GM12878 (cell line): Measurements from ENCODE around the gene KCNQ1. TPM values are rescaled to one million over a fixed set of nuclear protein-coding genes. Genes with fewer than 3 reads are reported as not detected.

Experiments
- ATAC-seq: fragments of 200-7000 bp; cut with Tn5 transposase; 3 replicates; pipeline ENCODE4 v1.9.1; 2020; ENCODE audit warnings: mild to moderate bottlenecking, moderate library complexity
- BruUV-seq: library from RNA; stranded (reverse); fragments of 400-500 nt; replicated peaks from 2 replicates; lab custom pipeline; 2021; lab: Mats Ljungman, UMichigan
- CTCF ChIA-PET: fragments of 300-600 bp; sonication (Branson Sonifier 250); formaldehyde crosslinking; extraction: SDS; loops from one replicate; lab custom pipeline; 2021; ENCODE audit warnings: inconsistent platforms; lab: Yijun Ruan, JAX
- POLR2A ChIA-PET: fragments of 350-600 bp; formaldehyde crosslinking; extraction: SDS; loops from one replicate; lab custom pipeline; 2021; ENCODE audit warnings: inconsistent platforms; lab: Charles Lee
- RAD21 ChIA-PET: fragments of 300-600 bp; sonication (Branson Sonifier 250); formaldehyde crosslinking; loops from one replicate; lab custom pipeline; 2023; ENCODE audit warnings: antibody characterized with exemption; ENCODE audit not compliant: unreplicated experiment; lab: Charles Lee
- SMC1A ChIA-PET: fragments of 300-600 bp; sonication (Branson Sonifier 250); formaldehyde crosslinking; loops from one replicate; lab custom pipeline; 2023; ENCODE audit not compliant: unreplicated experiment, uncharacterized antibody; lab: Charles Lee
- DNase-seq: peaks from one replicate; pipeline ENCODE4 v3.0.0-alpha.2; 2011; ENCODE audit warnings: low read depth, low spot score
- FAIRE-seq: peaks from 3 replicates; lab custom pipeline; 2011; peaks lifted over from hg19 to GRCh38; lab: Jason Lieb, UNC
- H2AFZ ChIP-seq: 2 replicates; pipeline ENCODE4 v1.6.0; 2011; ENCODE audit warnings: low read depth, low read length, control low read depth; ENCODE audit not compliant: control insufficient read depth
- H3K27ac ChIP-seq: 2 replicates; pipeline ENCODE4 v1.5.1; 2011; ENCODE audit warnings: control low read depth; ENCODE audit not compliant: control insufficient read depth, insufficient read depth
- H3K27me3 ChIP-seq, 2 experiments: replicated peaks in 1 of 2; 2 replicates each; pipeline versions ENCODE4 v1.6.0 to v1.6.1; 2011; ENCODE audit warnings: low read length in 1 of 2; ENCODE audit not compliant: control insufficient read depth in 2 of 2, insufficient read depth in 2 of 2
- H3K36me3 ChIP-seq, 2 experiments: 2 replicates each; pipeline ENCODE4 v1.5.1; 2011; ENCODE audit warnings: low read length in 1 of 2; ENCODE audit not compliant: control insufficient read depth in 2 of 2, insufficient read depth in 2 of 2
- H3K4me1 ChIP-seq: 2 replicates; pipeline ENCODE4 v1.6.1; 2011; ENCODE audit warnings: mild to moderate bottlenecking, low read length, moderate library complexity, mixed read lengths; ENCODE audit not compliant: control insufficient read depth, insufficient read depth
- H3K4me2 ChIP-seq: 2 replicates; pipeline ENCODE4 v1.6.0; 2011; ENCODE audit warnings: control low read depth; ENCODE audit not compliant: control insufficient read depth, insufficient read depth
- H3K4me3 ChIP-seq: fragments of 200-600 bp; sonication (generic); 2 replicates; pipeline ENCODE4 v1.5.1; 2016
- H3K79me2 ChIP-seq: 2 replicates; pipeline ENCODE4 v1.6.0; 2011; ENCODE audit warnings: low read length; ENCODE audit not compliant: control insufficient read depth, insufficient read depth
- H3K9ac ChIP-seq: 2 replicates; pipeline ENCODE4 v1.8.0; 2011; ENCODE audit warnings: low read length, control low read depth, mixed read lengths; ENCODE audit not compliant: control insufficient read depth, insufficient read depth
- H3K9me3 ChIP-seq: replicated peaks from 3 replicates; pipeline ENCODE4 v1.5.1; 2011; ENCODE audit warnings: mild to moderate bottlenecking, low read length; ENCODE audit not compliant: control insufficient read depth, insufficient read depth
- H4K20me1 ChIP-seq: 2 replicates; pipeline ENCODE4 v1.6.0; 2011; ENCODE audit not compliant: control insufficient read depth, insufficient read depth
- CEBPB ChIP-seq, 2 experiments: fragments of 150-350 bp in 1 of 2; IDR thresholded peaks; 2 replicates each; pipeline ENCODE4 v1.6.1; 2012 to 2014; ENCODE audit warnings: low read depth in 2 of 2, low read length in 2 of 2, borderline replicate concordance in 1 of 2, inconsistent platforms in 1 of 2
- CHD1 ChIP-seq: IDR thresholded peaks from 2 replicates; pipeline ENCODE4 v1.6.1; 2012; ENCODE audit warnings: low read depth, low read length, improper control_type of control experiment
- MTA2 ChIP-seq: fragments of 450-650 bp; IDR thresholded peaks from 2 replicates; pipeline ENCODE4 v1.6.1; 2016; ENCODE audit warnings: low read depth, mild to moderate bottlenecking, moderate library complexity
- NR2C1 ChIP-seq: fragments of 450-650 bp; IDR thresholded peaks from 2 replicates; pipeline ENCODE4 v1.6.1; 2017; ENCODE audit warnings: antibody characterized with exemption, mild to moderate bottlenecking, moderate library complexity
- PKNOX1 ChIP-seq: fragments of 450-650 bp; IDR thresholded peaks from 2 replicates; pipeline ENCODE4 v1.6.1; 2016; ENCODE audit warnings: mild to moderate bottlenecking
- RELA ChIP-seq: fragments of 450-650 bp; IDR thresholded peaks from 2 replicates; pipeline ENCODE4 v1.8.0; 2014; ENCODE audit warnings: borderline replicate concordance; ENCODE audit not compliant: partially characterized antibody
- RELB ChIP-seq: fragments of 450-650 bp; IDR thresholded peaks from 2 replicates; pipeline ENCODE4 v1.6.1; 2017; ENCODE audit warnings: low read depth, mild to moderate bottlenecking, moderate library complexity
- RFX5 ChIP-seq: IDR thresholded peaks from 2 replicates; pipeline ENCODE4 v1.6.1; 2011; ENCODE audit warnings: low read depth, low read length, improper control_type of control experiment
- SIX5 ChIP-seq: IDR thresholded peaks from 2 replicates; pipeline ENCODE4 v1.6.1; 2011; ENCODE audit warnings: mild to moderate bottlenecking, low read depth, low read length, moderate library complexity; ENCODE audit not compliant: severe bottlenecking
- WGBS: methylation state at CpG from one replicate; pipeline ENCODE4 v1.1.6; 2016; ENCODE audit warnings: low lambda C conversion rate; ENCODE audit not compliant: insufficient replicate concordance, insufficient coverage; ENCODE audit errors: missing lambda C conversion rate; 5-methylcytosine and 5-hydroxymethylcytosine counted together
- in situ Hi-C: fragments of 300-500 bp; cut with MboI; formaldehyde crosslinking; loops from 9 replicates; pipeline ENCODE4 v1.14.3; 2018; ENCODE audit warnings: mixed read lengths
- intact Hi-C: fragments of 100-400 bp; cut with micrococcal nuclease; formaldehyde crosslinking; loops from one replicate; pipeline ENCODE4 v1.14.2; 2022; ENCODE audit not compliant: unreplicated experiment
- polyA plus RNA-seq, 11 experiments: library from polyadenylated mRNA; depleted of rRNA in 4 of 11; unstranded in 6 of 11; stranded (reverse) in 5 of 11; fragments of >200 nt; fragmentation: Nextera tagmentation in 4 of 11; fragmentation: Illumina TruSeq in 1 of 11; extraction: Ambion mirVana in 4 of 11; extraction: Trizol in 1 of 11; gene quantifications; 1 replicate in 1 of 11; 2 replicates in 10 of 11; pipeline versions ENCODE4 v1.2.1 to v1.2.3, GENCODE V29; 2011 to 2016; ENCODE audit warnings: inconsistent platforms in 2 of 11, missing spikeins in 2 of 11, low read depth in 1 of 11
- total RNA-seq, 4 experiments: library from RNA; depleted of rRNA in 3 of 4; stranded (reverse); fragments of >200 nt in 3 of 4; fragmentation: Illumina TruSeq in 1 of 4; extraction: Trizol in 1 of 4; gene quantifications; 2 replicates each; pipeline versions ENCODE4 v1.2.1 to v1.2.3, GENCODE V29; 2013 to 2021

Gene KCNQ1
- total and polyA plus RNA-seq, 10 of the 15 experiments (the other 5 are each of a cell fraction or from before 2014, with no cell fraction given): 0.03 to 0.15 (median 0.12) TPM; not detected in 7

- ATAC-seq (no peak), DNase-seq (no peak), FAIRE-seq (no peak)
- RAD21 ChIA-PET: no interaction called here
- H3K36me3 ChIP-seq: no peaks in the 10 kb centered on the region
- SMC1A ChIA-PET: no interaction called here
- TF ChIP-seq RELB (no peak), RFX5 (no peak), SIX5 (no peak), NR2C1 (no peak), CHD1 (no peak), CEBPB (IDR thresholded peaks at IDR 0.05; ENCODE audit: borderline replicate concordance in 1 of 2, low read depth in 2 of 2, low read length in 2 of 2) (no peak), MTA2 (no peak), RELA (no peak), PKNOX1 (no peak)
- no peak overlapping the region for H3K9ac ChIP-seq
- CTCF ChIA-PET: no interaction called here
- no peaks in the 10 kb centered on the region; the same call in 1 of the 2 replicates for H3K4me1 ChIP-seq
- intact Hi-C loops: no loop called here
- POLR2A ChIA-PET: no interaction called here
- H3K4me2 ChIP-seq: no peak overlapping the region
- no peak overlapping the region for H3K27ac ChIP-seq
- H4K20me1 ChIP-seq: no peaks in the 10 kb centered on the region
- H3K4me3 ChIP-seq: no peak overlapping the region
- in situ Hi-C loops: no loop called here
- no peaks in the 10 kb centered on the region for H3K79me2 ChIP-seq
- H2AFZ ChIP-seq: no peak overlapping the region
- 51% methylated on average over 2 of the region's 2 CpGs for WGBS
- no peaks in the 10 kb centered on the region; the same call in 2 of the 3 replicates for H3K9me3 ChIP-seq
- no peaks in the 10 kb centered on the region for H3K27me3 ChIP-seq
- no TSS peak for BruUV-seq
These were observed 309.2 kb downstream of the KCNQ1 start for GRCh38 chr11:2754008-2754407.
